Hepatocyte (in vitro differentiated cells): ENCODE data around the gene NDUFAF4.

ENCODE experiments used
- CTCF ChIP-seq: fragments of 200-600 bp; sonication (generic); IDR thresholded peaks from 2 replicates; pipeline ENCODE4 v1.5.1; 2016; ENCODE audit warnings: antibody characterized with exemption, mild to moderate bottlenecking; ENCODE audit not compliant: poor library complexity
- EZH2 ChIP-seq: fragments of 200-600 bp; sonication (generic); IDR thresholded peaks from 2 replicates; pipeline ENCODE4 v1.6.1; 2016; ENCODE audit warnings: antibody characterized with exemption, mild to moderate bottlenecking, borderline replicate concordance
- EZH2phosphoT487 ChIP-seq: fragments of 200-600 bp; sonication (generic); IDR thresholded peaks from one replicate; pipeline ENCODE4 v1.6.1; 2018; ENCODE audit warnings: antibody characterized with exemption, mild to moderate bottlenecking, low read depth, moderate library complexity; ENCODE audit not compliant: unreplicated experiment, severe bottlenecking

DNA sequence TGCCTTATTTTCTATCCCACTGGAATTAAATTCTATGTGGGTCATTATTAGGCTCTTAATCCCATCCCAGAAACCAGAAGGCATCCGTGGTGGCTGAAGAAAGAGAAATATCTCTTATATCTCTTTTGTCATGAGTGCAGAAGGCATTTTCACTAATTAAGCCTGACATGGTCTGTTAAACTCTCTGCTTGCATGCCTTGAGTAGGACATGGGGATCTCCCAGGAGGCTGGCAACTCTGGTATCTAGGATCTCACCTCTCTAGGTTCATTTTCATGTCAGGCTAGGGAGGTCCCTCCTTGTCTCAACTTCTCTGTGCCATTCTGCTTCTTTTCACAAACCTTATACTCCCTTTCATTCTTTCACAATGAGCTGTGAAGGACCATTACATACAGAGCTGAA is 35.1 kb downstream of the NDUFAF4 start:
- TF ChIP-seq CTCF = no peak
- TF ChIP-seq EZH2 = no peak
- TF ChIP-seq EZH2phosphoT487 = no peak
